Measurements from ENCODE around the gene CCNO.

CCNO gene

GRCh38 chr5:55220433-55221185 lies 12.8 kb downstream of the CCNO start:
- no peak for TF ChIP-seq CTCF (IDR thresholded peaks at IDR 0.05)

GRCh38 chr5:55219770-55220169 lies 13.6 kb downstream of the CCNO start:
- TF ChIP-seq CTCF (IDR thresholded peaks at IDR 0.05) = no peak

- TF ChIP-seq CTCF (IDR thresholded peaks at IDR 0.05) = no peak
These were observed 14.4 kb downstream of the CCNO start for GRCh38 chr5:55218967-55219366.

- TF ChIP-seq CTCF (IDR thresholded peaks at IDR 0.05) = no peak
These were observed 22.1 kb downstream of the CCNO start for GRCh38 chr5:55211184-55211874.

- TF ChIP-seq CTCF (IDR thresholded peaks at IDR 0.05) = no peak
These were observed 28.4 kb downstream of the CCNO start for GRCh38 chr5:55205001-55205400.

- no peak for TF ChIP-seq CTCF (IDR thresholded peaks at IDR 0.05)
These were observed 42.2 kb downstream of the CCNO start for GRCh38 chr5:55191165-55191564.

- TF ChIP-seq CTCF (IDR thresholded peaks at IDR 0.05) = no peak
These were observed 44.5 kb downstream of the CCNO start for GRCh38 chr5:55188656-55189540.

Measured in LNCAP (cell line).